Measurements from ENCODE around the gene FBN1.

FBN1 gene

DNA sequence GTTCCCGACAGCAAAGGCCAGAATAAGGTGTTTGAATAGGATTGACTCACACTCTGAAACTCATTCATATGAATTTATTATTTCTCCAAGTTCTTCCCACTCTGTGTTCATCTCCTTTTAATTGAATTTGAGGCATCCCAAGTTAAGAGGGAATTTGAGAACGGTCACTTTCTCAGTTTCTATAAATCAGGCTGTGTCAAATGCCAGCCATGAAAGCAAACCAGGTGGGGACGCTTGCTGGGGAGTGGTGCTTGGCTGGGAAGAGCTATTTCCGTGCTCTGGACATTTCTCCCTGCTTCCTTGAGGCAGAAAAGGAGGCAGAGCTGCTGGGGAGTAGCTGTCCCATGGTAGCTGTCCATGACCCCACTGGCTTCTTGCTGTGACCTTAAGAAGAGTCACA, 116.6 kb downstream of the FBN1 start:
- POLR2A ChIA-PET: no interaction called here

More for the DNA sequence above, 116.6 kb downstream of the FBN1 start:
- Histone ChIP-seq H3K27ac (ENCODE audit: extremely low read depth, low read depth, low read length) (no peak overlapping the region), H3K4me3 (ENCODE audit: low read depth, low read length) (no peak overlapping the region), H3K36me3 (ENCODE audit: control insufficient read depth in 2 of 2, insufficient read depth in 1 of 2, low read length in 2 of 2) (no peaks in the 10 kb centered on the region), H3K9me3 (ENCODE audit: control insufficient read depth, insufficient read depth, low read depth, low read length) (no peaks in the 10 kb centered on the region), H3K4me1 (ENCODE audit: control insufficient read depth, insufficient read depth, low read length) (no peaks in the 10 kb centered on the region)
- TF ChIP-seq, protein P1, sequence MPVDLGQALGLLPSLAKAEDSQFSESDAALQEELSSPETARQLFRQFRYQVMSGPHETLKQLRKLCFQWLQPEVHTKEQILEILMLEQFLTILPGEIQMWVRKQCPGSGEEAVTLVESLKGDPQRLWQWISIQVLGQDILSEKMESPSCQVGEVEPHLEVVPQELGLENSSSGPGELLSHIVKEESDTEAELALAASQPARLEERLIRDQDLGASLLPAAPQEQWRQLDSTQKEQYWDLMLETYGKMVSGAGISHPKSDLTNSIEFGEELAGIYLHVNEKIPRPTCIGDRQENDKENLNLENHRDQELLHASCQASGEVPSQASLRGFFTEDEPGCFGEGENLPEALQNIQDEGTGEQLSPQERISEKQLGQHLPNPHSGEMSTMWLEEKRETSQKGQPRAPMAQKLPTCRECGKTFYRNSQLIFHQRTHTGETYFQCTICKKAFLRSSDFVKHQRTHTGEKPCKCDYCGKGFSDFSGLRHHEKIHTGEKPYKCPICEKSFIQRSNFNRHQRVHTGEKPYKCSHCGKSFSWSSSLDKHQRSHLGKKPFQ (tag by site-specific recombination; IDR thresholded peaks at IDR 0.05): no peak
- TF ChIP-seq, protein P2, sequence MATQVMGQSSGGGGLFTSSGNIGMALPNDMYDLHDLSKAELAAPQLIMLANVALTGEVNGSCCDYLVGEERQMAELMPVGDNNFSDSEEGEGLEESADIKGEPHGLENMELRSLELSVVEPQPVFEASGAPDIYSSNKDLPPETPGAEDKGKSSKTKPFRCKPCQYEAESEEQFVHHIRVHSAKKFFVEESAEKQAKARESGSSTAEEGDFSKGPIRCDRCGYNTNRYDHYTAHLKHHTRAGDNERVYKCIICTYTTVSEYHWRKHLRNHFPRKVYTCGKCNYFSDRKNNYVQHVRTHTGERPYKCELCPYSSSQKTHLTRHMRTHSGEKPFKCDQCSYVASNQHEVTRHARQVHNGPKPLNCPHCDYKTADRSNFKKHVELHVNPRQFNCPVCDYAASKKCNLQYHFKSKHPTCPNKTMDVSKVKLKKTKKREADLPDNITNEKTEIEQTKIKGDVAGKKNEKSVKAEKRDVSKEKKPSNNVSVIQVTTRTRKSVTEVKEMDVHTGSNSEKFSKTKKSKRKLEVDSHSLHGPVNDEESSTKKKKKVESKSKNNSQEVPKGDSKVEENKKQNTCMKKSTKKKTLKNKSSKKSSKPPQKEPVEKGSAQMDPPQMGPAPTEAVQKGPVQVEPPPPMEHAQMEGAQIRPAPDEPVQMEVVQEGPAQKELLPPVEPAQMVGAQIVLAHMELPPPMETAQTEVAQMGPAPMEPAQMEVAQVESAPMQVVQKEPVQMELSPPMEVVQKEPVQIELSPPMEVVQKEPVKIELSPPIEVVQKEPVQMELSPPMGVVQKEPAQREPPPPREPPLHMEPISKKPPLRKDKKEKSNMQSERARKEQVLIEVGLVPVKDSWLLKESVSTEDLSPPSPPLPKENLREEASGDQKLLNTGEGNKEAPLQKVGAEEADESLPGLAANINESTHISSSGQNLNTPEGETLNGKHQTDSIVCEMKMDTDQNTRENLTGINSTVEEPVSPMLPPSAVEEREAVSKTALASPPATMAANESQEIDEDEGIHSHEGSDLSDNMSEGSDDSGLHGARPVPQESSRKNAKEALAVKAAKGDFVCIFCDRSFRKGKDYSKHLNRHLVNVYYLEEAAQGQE (tag by site-specific recombination; IDR thresholded peaks at IDR 0.05): no peak
- TF ChIP-seq KLF9 (tag by site-specific recombination; IDR thresholded peaks at IDR 0.05; ENCODE audit: low read depth) (no peak), ZNF16 (tag by site-specific recombination; IDR thresholded peaks at IDR 0.05; ENCODE audit: low read depth) (no peak), GFI1B (tag by site-specific recombination; IDR thresholded peaks at IDR 0.05) (no peak), BCL11B (tag by site-specific recombination; IDR thresholded peaks at IDR 0.05; ENCODE audit: low read depth) (no peak), SCRT2 (tag by site-specific recombination; IDR thresholded peaks at IDR 0.05) (no peak), WT1 (tag by site-specific recombination; IDR thresholded peaks at IDR 0.05) (no peak), ZNF777 (tag by site-specific recombination; IDR thresholded peaks at IDR 0.05; ENCODE audit: borderline replicate concordance) (no peak), ZNF701 (tag by site-specific recombination; IDR thresholded peaks at IDR 0.05) (no peak), ZNF138 (tag by site-specific recombination; IDR thresholded peaks at IDR 0.05; ENCODE audit: borderline replicate concordance) (no peak), ZNF23 (tag by site-specific recombination; IDR thresholded peaks at IDR 0.05; ENCODE audit: borderline replicate concordance) (no peak), OSR2 (tag by site-specific recombination; IDR thresholded peaks at IDR 0.05) (no peak), ZNF837 (tag by site-specific recombination; IDR thresholded peaks at IDR 0.05) (no peak)
- TF ChIP-seq, protein P3, sequence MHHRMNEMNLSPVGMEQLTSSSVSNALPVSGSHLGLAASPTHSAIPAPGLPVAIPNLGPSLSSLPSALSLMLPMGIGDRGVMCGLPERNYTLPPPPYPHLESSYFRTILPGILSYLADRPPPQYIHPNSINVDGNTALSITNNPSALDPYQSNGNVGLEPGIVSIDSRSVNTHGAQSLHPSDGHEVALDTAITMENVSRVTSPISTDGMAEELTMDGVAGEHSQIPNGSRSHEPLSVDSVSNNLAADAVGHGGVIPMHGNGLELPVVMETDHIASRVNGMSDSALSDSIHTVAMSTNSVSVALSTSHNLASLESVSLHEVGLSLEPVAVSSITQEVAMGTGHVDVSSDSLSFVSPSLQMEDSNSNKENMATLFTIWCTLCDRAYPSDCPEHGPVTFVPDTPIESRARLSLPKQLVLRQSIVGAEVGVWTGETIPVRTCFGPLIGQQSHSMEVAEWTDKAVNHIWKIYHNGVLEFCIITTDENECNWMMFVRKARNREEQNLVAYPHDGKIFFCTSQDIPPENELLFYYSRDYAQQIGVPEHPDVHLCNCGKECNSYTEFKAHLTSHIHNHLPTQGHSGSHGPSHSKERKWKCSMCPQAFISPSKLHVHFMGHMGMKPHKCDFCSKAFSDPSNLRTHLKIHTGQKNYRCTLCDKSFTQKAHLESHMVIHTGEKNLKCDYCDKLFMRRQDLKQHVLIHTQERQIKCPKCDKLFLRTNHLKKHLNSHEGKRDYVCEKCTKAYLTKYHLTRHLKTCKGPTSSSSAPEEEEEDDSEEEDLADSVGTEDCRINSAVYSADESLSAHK (tag by site-specific recombination; IDR thresholded peaks at IDR 0.05): no peak
- TF ChIP-seq, protein P4, sequence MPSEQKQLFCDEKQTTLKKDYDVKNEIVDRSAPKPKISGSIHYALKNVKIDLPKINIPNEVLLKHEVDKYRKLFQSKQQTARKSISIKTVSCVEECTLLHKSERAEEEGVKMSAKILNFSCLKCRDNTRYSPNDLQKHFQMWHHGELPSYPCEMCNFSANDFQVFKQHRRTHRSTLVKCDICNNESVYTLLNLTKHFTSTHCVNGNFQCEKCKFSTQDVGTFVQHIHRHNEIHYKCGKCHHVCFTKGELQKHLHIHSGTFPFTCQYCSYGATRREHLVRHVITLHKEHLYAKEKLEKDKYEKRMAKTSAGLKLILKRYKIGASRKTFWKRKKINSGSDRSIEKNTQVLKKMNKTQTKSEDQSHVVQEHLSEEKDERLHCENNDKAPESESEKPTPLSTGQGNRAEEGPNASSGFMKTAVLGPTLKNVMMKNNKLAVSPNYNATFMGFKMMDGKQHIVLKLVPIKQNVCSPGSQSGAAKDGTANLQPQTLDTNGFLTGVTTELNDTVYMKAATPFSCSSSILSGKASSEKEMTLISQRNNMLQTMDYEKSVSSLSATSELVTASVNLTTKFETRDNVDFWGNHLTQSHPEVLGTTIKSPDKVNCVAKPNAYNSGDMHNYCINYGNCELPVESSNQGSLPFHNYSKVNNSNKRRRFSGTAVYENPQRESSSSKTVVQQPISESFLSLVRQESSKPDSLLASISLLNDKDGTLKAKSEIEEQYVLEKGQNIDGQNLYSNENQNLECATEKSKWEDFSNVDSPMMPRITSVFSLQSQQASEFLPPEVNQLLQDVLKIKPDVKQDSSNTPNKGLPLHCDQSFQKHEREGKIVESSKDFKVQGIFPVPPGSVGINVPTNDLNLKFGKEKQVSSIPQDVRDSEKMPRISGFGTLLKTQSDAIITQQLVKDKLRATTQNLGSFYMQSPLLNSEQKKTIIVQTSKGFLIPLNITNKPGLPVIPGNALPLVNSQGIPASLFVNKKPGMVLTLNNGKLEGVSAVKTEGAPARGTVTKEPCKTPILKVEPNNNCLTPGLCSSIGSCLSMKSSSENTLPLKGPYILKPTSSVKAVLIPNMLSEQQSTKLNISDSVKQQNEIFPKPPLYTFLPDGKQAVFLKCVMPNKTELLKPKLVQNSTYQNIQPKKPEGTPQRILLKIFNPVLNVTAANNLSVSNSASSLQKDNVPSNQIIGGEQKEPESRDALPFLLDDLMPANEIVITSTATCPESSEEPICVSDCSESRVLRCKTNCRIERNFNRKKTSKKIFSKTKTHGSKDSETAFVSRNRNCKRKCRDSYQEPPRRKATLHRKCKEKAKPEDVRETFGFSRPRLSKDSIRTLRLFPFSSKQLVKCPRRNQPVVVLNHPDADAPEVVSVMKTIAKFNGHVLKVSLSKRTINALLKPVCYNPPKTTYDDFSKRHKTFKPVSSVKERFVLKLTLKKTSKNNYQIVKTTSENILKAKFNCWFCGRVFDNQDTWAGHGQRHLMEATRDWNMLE (tag by site-specific recombination; conservative IDR thresholded peaks at IDR 0.05; ENCODE audit: low read depth): no peak
- TF ChIP-seq, protein P5, sequence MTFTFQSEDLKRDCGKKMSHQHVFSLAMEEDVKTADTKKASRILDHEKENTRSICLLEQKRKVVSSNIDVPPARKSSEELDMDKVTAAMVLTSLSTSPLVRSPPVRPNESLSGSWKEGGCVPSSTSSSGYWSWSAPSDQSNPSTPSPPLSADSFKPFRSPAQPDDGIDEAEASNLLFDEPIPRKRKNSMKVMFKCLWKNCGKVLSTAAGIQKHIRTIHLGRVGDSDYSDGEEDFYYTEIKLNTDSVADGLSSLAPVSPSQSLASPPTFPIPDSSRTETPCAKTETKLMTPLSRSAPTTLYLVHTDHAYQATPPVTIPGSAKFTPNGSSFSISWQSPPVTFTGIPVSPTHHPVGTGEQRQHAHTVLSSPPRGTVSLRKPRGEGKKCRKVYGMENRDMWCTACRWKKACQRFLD (tag by site-specific recombination; IDR thresholded peaks at IDR 0.05): no peak
- TF ChIP-seq, protein P6, sequence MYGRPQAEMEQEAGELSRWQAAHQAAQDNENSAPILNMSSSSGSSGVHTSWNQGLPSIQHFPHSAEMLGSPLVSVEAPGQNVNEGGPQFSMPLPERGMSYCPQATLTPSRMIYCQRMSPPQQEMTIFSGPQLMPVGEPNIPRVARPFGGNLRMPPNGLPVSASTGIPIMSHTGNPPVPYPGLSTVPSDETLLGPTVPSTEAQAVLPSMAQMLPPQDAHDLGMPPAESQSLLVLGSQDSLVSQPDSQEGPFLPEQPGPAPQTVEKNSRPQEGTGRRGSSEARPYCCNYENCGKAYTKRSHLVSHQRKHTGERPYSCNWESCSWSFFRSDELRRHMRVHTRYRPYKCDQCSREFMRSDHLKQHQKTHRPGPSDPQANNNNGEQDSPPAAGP (tag by site-specific recombination; IDR thresholded peaks at IDR 0.05): no peak
- TF ChIP-seq, protein P7, sequence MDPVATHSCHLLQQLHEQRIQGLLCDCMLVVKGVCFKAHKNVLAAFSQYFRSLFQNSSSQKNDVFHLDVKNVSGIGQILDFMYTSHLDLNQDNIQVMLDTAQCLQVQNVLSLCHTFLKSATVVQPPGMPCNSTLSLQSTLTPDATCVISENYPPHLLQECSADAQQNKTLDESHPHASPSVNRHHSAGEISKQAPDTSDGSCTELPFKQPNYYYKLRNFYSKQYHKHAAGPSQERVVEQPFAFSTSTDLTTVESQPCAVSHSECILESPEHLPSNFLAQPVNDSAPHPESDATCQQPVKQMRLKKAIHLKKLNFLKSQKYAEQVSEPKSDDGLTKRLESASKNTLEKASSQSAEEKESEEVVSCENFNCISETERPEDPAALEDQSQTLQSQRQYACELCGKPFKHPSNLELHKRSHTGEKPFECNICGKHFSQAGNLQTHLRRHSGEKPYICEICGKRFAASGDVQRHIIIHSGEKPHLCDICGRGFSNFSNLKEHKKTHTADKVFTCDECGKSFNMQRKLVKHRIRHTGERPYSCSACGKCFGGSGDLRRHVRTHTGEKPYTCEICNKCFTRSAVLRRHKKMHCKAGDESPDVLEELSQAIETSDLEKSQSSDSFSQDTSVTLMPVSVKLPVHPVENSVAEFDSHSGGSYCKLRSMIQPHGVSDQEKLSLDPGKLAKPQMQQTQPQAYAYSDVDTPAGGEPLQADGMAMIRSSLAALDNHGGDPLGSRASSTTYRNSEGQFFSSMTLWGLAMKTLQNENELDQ (tag by site-specific recombination; IDR thresholded peaks at IDR 0.05; ENCODE audit: low read depth): no peak
- CTCF ChIA-PET: no interaction called here

Data from HEK293 (cell line).